Astrocyte of the spinal cord (primary cell): ENCODE measurements around the gene ADAMTSL1.

Experiments used
- DNase-seq: peaks from one replicate; pipeline ENCODE4 v3.0.0; 2011; ENCODE audit warnings: low read depth, low spot score
- H3K4me3 ChIP-seq: 2 replicates; pipeline ENCODE4 v1.5.1; 2011; ENCODE audit warnings: low read depth, mild to moderate bottlenecking, low read length, moderate library complexity
- CTCF ChIP-seq: IDR thresholded peaks from 2 replicates; pipeline ENCODE4 v1.5.1; 2012; ENCODE audit warnings: low read depth, mild to moderate bottlenecking, low read length, inconsistent platforms
- in situ Hi-C: cut with HindIII; loops from 2 replicates; pipeline ENCODE4 v1.10.0; 2017; ENCODE audit warnings: low sequenced_read_pairs

ADAMTSL1 gene

GRCh38 chr9:18941060-18941740 lies 467.2 kb downstream of the ADAMTSL1 start:
- in situ Hi-C loops = no loop called here

GRCh38 chr9:18942801-18943200 lies 468.8 kb downstream of the ADAMTSL1 start:
- in situ Hi-C loops = no loop called here
- DNase-seq = no peak
- TF ChIP-seq CTCF = no peak
- H3K4me3 ChIP-seq = no peak overlapping the region

More at GRCh38 chr9:18941060-18941740, 467.2 kb downstream of the ADAMTSL1 start:
- DNase-seq = no peak
- no peak for TF ChIP-seq CTCF
- H3K4me3 ChIP-seq = no peak overlapping the region

DNA sequence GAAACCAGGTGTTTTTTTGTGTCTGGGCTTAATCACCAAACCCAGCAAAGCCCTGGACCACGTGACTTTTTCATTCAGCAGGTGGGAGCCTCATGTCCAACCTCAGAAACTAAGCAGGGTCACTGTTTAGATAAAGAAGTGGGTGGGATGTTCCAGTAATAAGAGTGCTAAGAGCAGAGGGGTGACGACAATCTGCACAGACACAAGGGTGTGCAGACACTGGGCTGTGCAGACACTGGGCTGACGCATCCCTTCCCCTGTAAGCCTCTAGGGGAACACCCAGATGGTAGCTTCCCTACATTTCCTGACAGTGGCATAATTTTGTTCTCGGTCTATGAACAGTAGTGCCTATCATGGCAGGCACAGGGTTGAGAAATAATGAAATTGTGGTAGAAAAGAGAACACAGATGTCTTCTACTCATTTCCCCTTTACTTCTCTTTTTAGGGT lies 474.0 kb downstream of the ADAMTSL1 start:
- TF ChIP-seq CTCF = no peak
- DNase-seq = no peak
- in situ Hi-C loops = no loop called here
- H3K4me3 ChIP-seq = no peak overlapping the region

DNA sequence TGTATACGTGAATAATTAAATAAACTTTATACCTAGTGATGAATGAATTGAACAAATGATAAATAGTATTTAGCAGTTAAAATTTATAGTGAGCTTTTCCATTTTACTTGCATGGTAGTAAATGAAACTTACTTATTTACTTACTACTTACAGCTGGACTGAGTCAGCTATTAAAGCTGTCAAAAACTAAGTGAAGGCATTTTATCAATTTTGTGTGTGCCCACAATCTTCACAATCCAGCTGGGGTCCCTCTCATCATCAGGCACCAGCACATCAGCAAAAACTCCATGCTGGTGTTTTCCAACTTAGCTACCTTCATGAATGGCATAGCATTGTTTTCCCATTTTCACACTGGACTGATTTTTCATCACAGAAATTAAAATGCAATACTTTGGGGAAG lies 478.0 kb downstream of the ADAMTSL1 start:
- no peak for TF ChIP-seq CTCF
- in situ Hi-C loops = no loop called here
- H3K4me3 ChIP-seq = no peak overlapping the region
- no peak for DNase-seq

GRCh38 chr9:18955626-18956025 lies 481.7 kb downstream of the ADAMTSL1 start:
- DNase-seq = no peak
- no peak for TF ChIP-seq CTCF
- H3K4me3 ChIP-seq = no peak overlapping the region
- in situ Hi-C loops = no loop called here
